ENCODE data around the gene SUMO3.

SUMO3 gene

DNA sequence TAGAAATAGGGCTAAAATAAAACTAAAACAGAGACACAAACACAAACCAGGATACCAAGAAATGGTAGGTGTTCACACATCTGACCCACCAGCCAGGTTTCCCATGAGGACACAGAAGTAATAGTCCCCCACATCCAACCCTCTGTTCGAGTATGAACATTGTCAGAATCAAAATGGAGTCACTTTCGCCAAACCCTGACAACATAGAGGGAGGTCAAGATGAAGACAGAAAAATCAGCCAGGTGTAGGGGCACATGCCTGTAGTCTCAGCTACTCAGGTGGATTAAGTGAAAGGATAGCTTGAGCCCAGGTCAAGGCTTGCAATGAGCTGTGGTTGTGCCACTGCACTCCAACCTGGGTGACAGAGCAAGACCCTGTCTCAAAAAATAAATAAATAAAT lies 20.1 kb downstream of the SUMO3 start:
- no peaks in the 10 kb centered on the region for H3K9me3 Mint-ChIP-seq
- peaks cover 53% of the 10 kb centered on the region for H3K4me1 Mint-ChIP-seq (ENCODE audit: low read depth)
- H3K36me3 Mint-ChIP-seq (ENCODE audit: low read depth) = peaks cover 61% of the 10 kb centered on the region
- H3K27me3 Mint-ChIP-seq = no peaks in the 10 kb centered on the region
- no peak overlapping the region for H3K27ac Mint-ChIP-seq
- H3K4me3 Mint-ChIP-seq = no peak overlapping the region
- intact Hi-C loops (cut with micrococcal nuclease) = no loop called here

GRCh38 chr21:44795342-44795741 lies 22.5 kb downstream of the SUMO3 start:
- Mint-ChIP-seq H3K27ac (no peak overlapping the region), H3K36me3 (ENCODE audit: low read depth) (peaks cover 73% of the 10 kb centered on the region), H3K27me3 (no peaks in the 10 kb centered on the region), H3K4me1 (ENCODE audit: low read depth) (peaks cover 64% of the 10 kb centered on the region), H3K4me3 (no peak overlapping the region), H3K9me3 (no peaks in the 10 kb centered on the region)
- intact Hi-C loops (cut with micrococcal nuclease) = no loop called here

DNA sequence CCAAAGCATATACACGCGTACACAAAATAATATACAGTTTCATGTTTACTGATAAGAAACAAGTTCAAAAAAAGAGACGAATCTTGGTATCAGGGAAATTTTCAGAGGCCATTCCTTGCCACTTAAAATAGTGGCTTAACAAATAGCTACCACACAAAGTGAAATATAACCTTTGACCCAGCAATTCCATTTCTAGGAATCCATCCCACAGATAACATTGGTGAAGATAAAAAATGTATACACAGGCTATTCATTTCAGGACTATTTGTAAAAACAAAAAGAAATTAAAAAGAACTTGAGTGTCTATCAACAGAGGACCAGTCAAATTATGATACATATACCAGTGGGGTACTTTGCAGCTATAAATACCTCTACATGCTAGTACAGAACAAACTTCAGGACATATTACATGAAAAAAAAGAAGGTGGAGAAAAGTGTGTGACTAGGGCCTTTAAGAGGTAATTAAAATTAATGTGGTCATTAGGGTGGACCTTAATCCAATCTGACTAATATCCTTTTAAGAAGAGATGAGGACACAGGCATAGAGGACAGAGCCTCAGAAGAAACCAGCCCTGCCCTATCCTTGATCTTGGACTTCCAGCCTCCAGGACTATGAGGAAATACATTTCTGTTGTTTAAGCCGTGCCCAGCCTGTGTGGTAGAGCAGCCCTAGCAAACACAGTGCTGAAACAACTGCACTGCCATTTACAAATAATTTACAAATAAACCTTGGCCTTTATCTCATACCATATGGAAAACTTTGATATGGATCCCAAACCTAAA lies 24.1 kb downstream of the SUMO3 start:
- Mint-ChIP-seq H3K4me3 (no peak overlapping the region), H3K36me3 (ENCODE audit: low read depth) (peaks cover 60% of the 10 kb centered on the region), H3K4me1 (ENCODE audit: low read depth) (peaks cover 53% of the 10 kb centered on the region), H3K9me3 (no peaks in the 10 kb centered on the region), H3K27me3 (no peaks in the 10 kb centered on the region), H3K27ac (no peak overlapping the region)
- intact Hi-C loops (cut with micrococcal nuclease) = loop anchor here (2.0 kb wide), 1 partner anchor 283 kb away; no protein-coding TSS in a partner anchor

GRCh38 chr21:44792702-44793591 lies 24.9 kb downstream of the SUMO3 start:
- no peaks in the 10 kb centered on the region for H3K27me3 Mint-ChIP-seq

GRCh38 chr21:44791993-44792392 lies 25.9 kb downstream of the SUMO3 start:
- peaks cover 51% of the 10 kb centered on the region for H3K36me3 Mint-ChIP-seq (ENCODE audit: low read depth)
- no peak overlapping the region for H3K27ac Mint-ChIP-seq
- H3K4me1 Mint-ChIP-seq (ENCODE audit: low read depth) = peaks cover 48% of the 10 kb centered on the region
- H3K4me3 Mint-ChIP-seq = no peak overlapping the region
- intact Hi-C loops (cut with micrococcal nuclease) = loop anchor here (2.0 kb wide), 1 partner anchor 281 kb away; no protein-coding TSS in a partner anchor
- no peaks in the 10 kb centered on the region for H3K27me3 Mint-ChIP-seq
- no peaks in the 10 kb centered on the region for H3K9me3 Mint-ChIP-seq

More at GRCh38 chr21:44792702-44793591, 24.9 kb downstream of the SUMO3 start:
- peaks cover 52% of the 10 kb centered on the region for H3K36me3 Mint-ChIP-seq (ENCODE audit: low read depth)
- H3K4me3 Mint-ChIP-seq = no peak overlapping the region
- no peak overlapping the region for H3K27ac Mint-ChIP-seq
- H3K9me3 Mint-ChIP-seq = no peaks in the 10 kb centered on the region
- intact Hi-C loops (cut with micrococcal nuclease) = loop anchor here (2.0 kb wide), 1 partner anchor 282 kb away; no protein-coding TSS in a partner anchor
- H3K4me1 Mint-ChIP-seq (ENCODE audit: low read depth) = peaks cover 48% of the 10 kb centered on the region

GRCh38 chr21:44791246-44791645 lies 26.6 kb downstream of the SUMO3 start:
- Mint-ChIP-seq H3K4me1 (ENCODE audit: low read depth) (peaks cover 40% of the 10 kb centered on the region), H3K9me3 (no peaks in the 10 kb centered on the region), H3K36me3 (ENCODE audit: low read depth) (peaks cover 51% of the 10 kb centered on the region), H3K4me3 (no peak overlapping the region), H3K27ac (no peak overlapping the region), H3K27me3 (no peaks in the 10 kb centered on the region)
- intact Hi-C loops (cut with micrococcal nuclease) = no loop called here

DNA sequence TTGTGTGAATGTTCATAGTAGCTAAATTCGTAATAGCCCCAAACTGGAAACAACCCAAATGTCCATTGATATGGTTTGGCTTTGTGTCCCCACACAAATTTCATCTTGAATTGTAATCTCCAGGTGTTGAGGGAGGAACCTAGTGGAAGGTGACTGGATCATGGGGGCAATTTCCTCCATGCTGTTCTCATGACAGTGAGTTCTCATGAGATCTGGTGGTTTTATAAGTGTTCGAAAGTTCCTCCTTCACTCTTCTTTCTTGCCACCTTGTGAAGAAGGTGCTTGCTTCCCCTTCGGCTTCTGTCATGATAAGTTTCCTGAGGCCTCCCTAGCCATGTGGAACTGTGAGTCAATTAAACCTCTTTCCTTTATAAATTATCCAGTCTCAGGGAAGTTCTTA lies 27.5 kb downstream of the SUMO3 start:
- Mint-ChIP-seq H3K27me3 (no peaks in the 10 kb centered on the region), H3K4me3 (no peak overlapping the region), H3K4me1 (ENCODE audit: low read depth) (peaks cover 32% of the 10 kb centered on the region), H3K9me3 (no peaks in the 10 kb centered on the region), H3K27ac (no peak overlapping the region), H3K36me3 (ENCODE audit: low read depth) (peaks cover 51% of the 10 kb centered on the region)
- intact Hi-C loops (cut with micrococcal nuclease) = no loop called here

DNA sequence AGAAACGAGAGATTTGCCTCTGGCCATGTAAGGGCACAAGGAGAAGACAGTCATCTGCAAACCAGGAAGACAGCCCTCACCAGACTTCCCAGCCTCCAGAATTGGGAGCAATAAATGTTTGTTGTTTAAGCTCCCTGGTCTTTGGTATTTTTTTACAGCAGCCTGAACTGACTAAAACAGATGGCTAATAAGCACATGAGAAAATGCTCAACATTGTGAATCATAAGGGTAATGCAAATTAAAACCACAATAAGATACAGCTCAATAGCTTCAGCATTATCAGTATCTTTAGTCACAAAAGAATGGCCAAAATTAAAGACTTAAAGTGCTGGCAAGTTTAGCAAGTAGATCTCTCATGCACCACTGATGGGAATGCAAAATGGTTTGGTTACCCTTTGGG lies 28.0 kb downstream of the SUMO3 start:
- Mint-ChIP-seq H3K4me3 (no peak overlapping the region), H3K27ac (no peak overlapping the region), H3K9me3 (no peaks in the 10 kb centered on the region), H3K27me3 (no peaks in the 10 kb centered on the region), H3K36me3 (ENCODE audit: low read depth) (peaks cover 53% of the 10 kb centered on the region), H3K4me1 (ENCODE audit: low read depth) (peaks cover 32% of the 10 kb centered on the region)
- intact Hi-C loops (cut with micrococcal nuclease) = no loop called here

GRCh38 chr21:44785620-44786335 lies 32.1 kb downstream of the SUMO3 start:
- H3K36me3 Mint-ChIP-seq (ENCODE audit: low read depth) = peaks cover 67% of the 10 kb centered on the region
- no peaks in the 10 kb centered on the region for H3K9me3 Mint-ChIP-seq
- no peaks in the 10 kb centered on the region for H3K27me3 Mint-ChIP-seq
- H3K27ac Mint-ChIP-seq = no peak overlapping the region
- intact Hi-C loops (cut with micrococcal nuclease) = no loop called here
- no peak overlapping the region for H3K4me3 Mint-ChIP-seq
- peaks cover 5% of the 10 kb centered on the region for H3K4me1 Mint-ChIP-seq (ENCODE audit: low read depth)

DNA sequence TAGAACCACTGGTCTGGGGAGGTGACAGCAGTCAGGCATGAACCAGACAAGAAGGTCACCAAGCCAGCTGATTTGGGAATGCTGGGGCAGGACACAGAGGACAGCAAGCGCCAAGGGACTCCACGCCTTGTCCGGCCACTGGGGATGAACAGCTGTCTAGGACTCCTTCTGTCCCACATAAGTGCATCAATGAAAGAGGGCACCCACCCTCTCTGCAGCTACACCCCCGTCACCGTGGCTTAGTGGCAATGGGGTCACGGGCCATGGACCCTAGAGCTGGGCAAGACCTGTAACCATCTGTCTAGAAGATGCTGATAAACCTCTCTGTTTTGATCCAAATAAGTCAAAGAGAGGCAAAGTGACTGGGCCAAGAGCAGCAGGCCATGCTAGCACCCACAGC lies 33.1 kb downstream of the SUMO3 start:
- Mint-ChIP-seq H3K27ac (no peak overlapping the region), H3K9me3 (no peaks in the 10 kb centered on the region), H3K4me3 (no peak overlapping the region), H3K4me1 (ENCODE audit: low read depth) (no peaks in the 10 kb centered on the region), H3K36me3 (ENCODE audit: low read depth) (peaks cover 73% of the 10 kb centered on the region), H3K27me3 (no peaks in the 10 kb centered on the region)
- intact Hi-C loops (cut with micrococcal nuclease) = no loop called here

DNA sequence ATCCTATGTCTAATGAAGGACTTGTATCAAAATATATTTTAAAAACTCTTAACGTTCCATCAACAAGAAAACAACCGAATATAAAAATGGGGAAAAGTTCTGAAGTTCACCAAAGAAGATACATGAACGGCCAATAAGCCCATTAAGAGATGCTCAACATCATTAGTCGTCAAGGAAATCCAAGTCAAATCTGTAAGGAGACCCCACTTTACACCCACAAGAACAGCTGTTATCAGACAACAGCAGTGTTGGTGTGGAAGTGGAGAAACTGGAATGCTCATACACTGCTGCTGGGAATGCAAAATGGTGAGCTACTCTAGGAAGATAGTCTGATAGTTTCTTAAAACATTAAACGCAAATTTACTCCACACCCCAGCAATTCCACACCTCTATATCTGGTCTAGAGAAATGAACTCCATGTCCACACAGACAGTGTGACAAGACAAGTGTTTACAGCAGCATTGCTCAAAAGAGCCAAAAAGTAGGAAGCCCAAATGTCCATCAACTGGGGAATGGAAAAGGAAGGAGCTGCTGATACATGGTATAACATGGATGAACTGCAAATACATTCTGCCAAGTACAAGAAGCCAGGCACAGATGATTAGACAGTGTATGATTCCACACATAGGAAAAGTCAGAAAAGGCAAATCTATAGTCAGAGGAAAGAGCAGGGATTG lies 34.7 kb downstream of the SUMO3 start:
- intact Hi-C loops (cut with micrococcal nuclease) = no loop called here
- Mint-ChIP-seq H3K4me3 (no peak overlapping the region), H3K27ac (no peak overlapping the region), H3K4me1 (ENCODE audit: low read depth) (no peaks in the 10 kb centered on the region), H3K9me3 (no peaks in the 10 kb centered on the region), H3K36me3 (ENCODE audit: low read depth) (peaks cover 87% of the 10 kb centered on the region), H3K27me3 (no peaks in the 10 kb centered on the region)

DNA sequence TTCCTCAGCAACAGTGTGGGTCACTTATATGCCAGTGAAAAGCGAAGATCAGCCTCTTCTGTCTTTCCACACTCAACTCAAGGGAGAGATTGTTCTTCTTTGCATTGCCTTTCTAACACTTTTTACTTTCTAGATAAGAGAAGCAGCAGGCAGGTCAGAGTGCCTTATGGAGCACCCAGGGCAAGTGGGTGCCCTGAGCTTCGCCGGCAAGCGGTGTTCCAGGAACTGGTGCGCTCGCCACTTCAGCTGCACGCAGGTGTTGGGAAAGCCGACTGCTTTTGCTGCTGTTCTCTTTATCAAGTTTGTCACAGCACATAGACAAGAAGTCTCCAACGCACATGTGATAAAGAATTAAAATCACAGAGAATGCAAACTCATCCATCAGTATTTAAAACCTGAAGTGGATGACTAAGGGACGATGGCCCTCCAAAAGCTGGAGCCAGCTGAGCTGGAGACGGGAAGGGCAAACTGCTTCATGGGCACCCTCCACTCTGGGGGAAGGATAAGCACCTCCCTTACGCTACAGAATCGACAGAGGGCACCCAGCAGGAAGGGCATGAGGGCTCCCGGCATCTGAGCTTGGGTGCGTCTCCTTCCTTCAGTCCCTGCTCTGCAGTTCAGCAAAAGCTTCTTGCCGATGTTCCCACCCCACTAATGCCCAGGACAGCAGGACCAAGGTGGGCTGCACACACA lies 36.9 kb downstream of the SUMO3 start:
- Mint-ChIP-seq H3K27ac (no peak overlapping the region), H3K9me3 (no peaks in the 10 kb centered on the region), H3K27me3 (no peaks in the 10 kb centered on the region), H3K36me3 (ENCODE audit: low read depth) (peaks cover 88% of the 10 kb centered on the region), H3K4me1 (ENCODE audit: low read depth) (no peaks in the 10 kb centered on the region), H3K4me3 (no peak overlapping the region)
- intact Hi-C loops (cut with micrococcal nuclease) = no loop called here

- Mint-ChIP-seq H3K9me3 (no peaks in the 10 kb centered on the region), H3K4me1 (ENCODE audit: low read depth) (no peaks in the 10 kb centered on the region), H3K36me3 (ENCODE audit: low read depth) (peaks cover 87% of the 10 kb centered on the region), H3K27me3 (no peaks in the 10 kb centered on the region), H3K4me3 (no peak overlapping the region), H3K27ac (no peak overlapping the region)
- intact Hi-C loops (cut with micrococcal nuclease) = no loop called here
These were observed 37.7 kb downstream of the SUMO3 start for GRCh38 chr21:44780137-44780502.
